Urothelium cell line (cell line): Measurements from ENCODE around the gene REC8.
A peak's percentile ranks its signal among the peaks of the same experiment; 100 is the strongest.

ENCODE experiments used
- DNase-seq: peaks from one replicate; pipeline ENCODE4 v3.0.0; 2011; ENCODE audit warnings: low spot score, mixed read lengths
- FAIRE-seq: peaks from 2 replicates; lab custom pipeline; 2011; peaks lifted over from hg19 to GRCh38; lab: Jason Lieb, UNC

The REC8 gene

GRCh38 chr14:24138396-24139271 lies 33.2 kb upstream of the REC8 start:
- DNase-seq = no peak
- no peak for FAIRE-seq

- DNase-seq (peak; percentile 29), FAIRE-seq (no peak)
These were observed 32.5 kb upstream of the REC8 start for GRCh38 chr14:24139272-24139934.

GRCh38 chr14:24141097-24141880 lies 30.6 kb upstream of the REC8 start, which contains the start of gene EMC9:
Gene EMC9, minus strand, starts transcription at chr14:24141591. Its CDS starts 287 bp downstream, at chr14:24141304.
- FAIRE-seq (no peak), DNase-seq (peak; percentile 97)

- no peak for FAIRE-seq
- DNase-seq = no peak
These were observed 28.4 kb upstream of the REC8 start for GRCh38 chr14:24143511-24143910.

GRCh38 chr14:24144451-24144850 lies 27.4 kb upstream of the REC8 start:
- no peak for FAIRE-seq

GRCh38 chr14:24145219-24145618 lies 26.7 kb upstream of the REC8 start:
- no peak for FAIRE-seq
- DNase-seq = no peak

More at GRCh38 chr14:24144451-24144850, 27.4 kb upstream of the REC8 start:
- no peak for DNase-seq

GRCh38 chr14:24145690-24146452 lies 26.0 kb upstream of the REC8 start:
- FAIRE-seq (no peak), DNase-seq (peak; percentile 21)

GRCh38 chr14:24146453-24146977 lies 25.4 kb upstream of the REC8 start, which contains the start of gene PSME2:
Gene PSME2, minus strand, starts transcription at chr14:24146610. Its CDS starts 29 bp downstream, at chr14:24146581.
- no peak for FAIRE-seq
- DNase-seq = peak; percentile 98

GRCh38 chr14:24146978-24147760 lies 24.7 kb upstream of the REC8 start, which contains the start of gene RNF31:
Gene RNF31, plus strand, starts transcription at chr14:24147498. Its CDS starts 201 bp downstream, at chr14:24147699.
- FAIRE-seq (no peak), DNase-seq (peak; percentile 97)

- DNase-seq (no peak), FAIRE-seq (no peak)
These were observed 24.0 kb upstream of the REC8 start for GRCh38 chr14:24147761-24148428.

- FAIRE-seq (no peak), DNase-seq (no peak)
These were observed 22.4 kb upstream of the REC8 start for GRCh38 chr14:24149302-24149969.

GRCh38 chr14:24150061-24150460 lies 21.8 kb upstream of the REC8 start:
- no peak for DNase-seq
- FAIRE-seq = no peak

- FAIRE-seq (no peak), DNase-seq (no peak)
These were observed 21.3 kb upstream of the REC8 start for GRCh38 chr14:24150567-24150966.

GRCh38 chr14:24150993-24151392 lies 20.9 kb upstream of the REC8 start:
- no peak for FAIRE-seq
- no peak for DNase-seq

- FAIRE-seq = no peak
- no peak for DNase-seq
These were observed 20.3 kb upstream of the REC8 start for GRCh38 chr14:24151404-24152080.

- FAIRE-seq (no peak), DNase-seq (no peak)
These were observed 16.8 kb upstream of the REC8 start for GRCh38 chr14:24155100-24155499.

- no peak for DNase-seq
- FAIRE-seq = no peak
These were observed 15.0 kb upstream of the REC8 start for GRCh38 chr14:24156840-24157239.

GRCh38 chr14:24157331-24157730 lies 14.5 kb upstream of the REC8 start:
- DNase-seq (no peak), FAIRE-seq (no peak)
